ENCODE measurements around the gene SHISA4.
"Not testable (repeated sequence)": the region's sequence is repeated elsewhere in the genome, so short reads cannot be mapped to it uniquely, and the experiment has no call there.

GRCh38 chr1:201940316-201940715, 51.6 kb downstream of the SHISA4 start:
- TF ChIP-seq EZH2 (optimal IDR thresholded peaks at IDR 0.05; ENCODE audit: low read depth, low read length); EZH2phosphoT487 (IDR thresholded peaks at IDR 0.05; ENCODE audit: low read length); CTCF (IDR thresholded peaks at IDR 0.05; ENCODE audit: low read length): not testable (repeated sequence)

Data from MM.1S (cell line).